ES-I3 (cell line): ENCODE data around the gene SDCCAG8.

Experiments used
- H3K36me3 ChIP-seq: 2 replicates; pipeline ENCODE4 v1.6.1; 2013; ENCODE audit warnings: mild to moderate bottlenecking, low read length, control low read depth, moderate library complexity; ENCODE audit not compliant: insufficient read depth
- H3K4me1 ChIP-seq: 2 replicates; pipeline ENCODE4 v1.6.1; 2013; ENCODE audit warnings: mild to moderate bottlenecking, control low read depth, low read length; ENCODE audit not compliant: insufficient read depth
- H3K9ac ChIP-seq: 2 replicates; pipeline ENCODE4 v1.6.1; 2013; ENCODE audit warnings: low read depth, mild to moderate bottlenecking, low read length, moderate library complexity
- H3K9me3 ChIP-seq: 2 replicates; pipeline ENCODE4 v1.6.1; 2013; ENCODE audit warnings: mild to moderate bottlenecking, low read length, moderate library complexity; ENCODE audit not compliant: control insufficient read depth, insufficient read depth

SDCCAG8 gene

GRCh38 chr1:243474136-243474881 is 218.5 kb downstream of the SDCCAG8 start:
- Histone ChIP-seq H3K4me1 (peaks cover 36% of the 10 kb centered on the region), H3K9ac (peak overlapping the region; percentile 16; the same call in 1 of the 2 replicates), H3K9me3 (no peaks in the 10 kb centered on the region), H3K36me3 (no peaks in the 10 kb centered on the region)

GRCh38 chr1:243474906-243475305 is 219.1 kb downstream of the SDCCAG8 start:
- no peaks in the 10 kb centered on the region for H3K36me3 ChIP-seq
- H3K9me3 ChIP-seq: no peaks in the 10 kb centered on the region
- H3K4me1 ChIP-seq: peaks cover 36% of the 10 kb centered on the region
- H3K9ac ChIP-seq: no peak overlapping the region; the same call in 1 of the 2 replicates

GRCh38 chr1:243475966-243476365 is 220.1 kb downstream of the SDCCAG8 start:
- H3K9me3 ChIP-seq: no peaks in the 10 kb centered on the region
- H3K36me3 ChIP-seq: no peaks in the 10 kb centered on the region
- peaks cover 28% of the 10 kb centered on the region for H3K4me1 ChIP-seq
- no peak overlapping the region for H3K9ac ChIP-seq

GRCh38 chr1:243477731-243478290 is 222.0 kb downstream of the SDCCAG8 start:
- Histone ChIP-seq H3K36me3 (no peaks in the 10 kb centered on the region), H3K9me3 (no peaks in the 10 kb centered on the region), H3K4me1 (peaks cover 37% of the 10 kb centered on the region), H3K9ac (no peak overlapping the region)

- Histone ChIP-seq H3K9ac (no peak overlapping the region), H3K4me1 (peaks cover 17% of the 10 kb centered on the region), H3K36me3 (no peaks in the 10 kb centered on the region), H3K9me3 (no peaks in the 10 kb centered on the region)
Measured at GRCh38 chr1:243481101-243481500, 225.3 kb downstream of the SDCCAG8 start.

GRCh38 chr1:243482141-243483022 is 226.5 kb downstream of the SDCCAG8 start:
- H3K36me3 ChIP-seq: no peaks in the 10 kb centered on the region
- H3K9ac ChIP-seq: peak overlapping the region; percentile 65
- H3K4me1 ChIP-seq: peaks cover 16% of the 10 kb centered on the region
- no peaks in the 10 kb centered on the region for H3K9me3 ChIP-seq

GRCh38 chr1:243483071-243483771 is 227.4 kb downstream of the SDCCAG8 start:
- peak overlapping the region; percentile 65 for H3K9ac ChIP-seq
- no peaks in the 10 kb centered on the region for H3K36me3 ChIP-seq
- H3K4me1 ChIP-seq: peaks cover 19% of the 10 kb centered on the region
- H3K9me3 ChIP-seq: no peaks in the 10 kb centered on the region

GRCh38 chr1:243483952-243484351 is 228.1 kb downstream of the SDCCAG8 start:
- no peaks in the 10 kb centered on the region; the same call in 1 of the 2 replicates for H3K36me3 ChIP-seq
- H3K9me3 ChIP-seq: no peaks in the 10 kb centered on the region
- peaks cover 26% of the 10 kb centered on the region for H3K4me1 ChIP-seq
- H3K9ac ChIP-seq: peak overlapping the region; percentile 65

GRCh38 chr1:243487036-243487648 is 231.3 kb downstream of the SDCCAG8 start:
- Histone ChIP-seq H3K9ac (peak overlapping the region; percentile 80; the same call in 1 of the 2 replicates), H3K36me3 (no peaks in the 10 kb centered on the region; the same call in 1 of the 2 replicates), H3K9me3 (no peaks in the 10 kb centered on the region), H3K4me1 (peaks cover 43% of the 10 kb centered on the region)

GRCh38 chr1:243487649-243488227 is 231.9 kb downstream of the SDCCAG8 start:
- H3K9me3 ChIP-seq: no peaks in the 10 kb centered on the region
- peaks cover 41% of the 10 kb centered on the region for H3K4me1 ChIP-seq
- peak overlapping the region; percentile 80; the same call in 1 of the 2 replicates for H3K9ac ChIP-seq
- no peaks in the 10 kb centered on the region; the same call in 1 of the 2 replicates for H3K36me3 ChIP-seq

- Histone ChIP-seq H3K9me3 (no peaks in the 10 kb centered on the region), H3K4me1 (peaks cover 41% of the 10 kb centered on the region), H3K9ac (peak overlapping the region; percentile 80; the same call in 1 of the 2 replicates), H3K36me3 (no peaks in the 10 kb centered on the region; the same call in 1 of the 2 replicates)
Measured at GRCh38 chr1:243488459-243489157, 232.8 kb downstream of the SDCCAG8 start.

GRCh38 chr1:243489158-243489527 is 233.3 kb downstream of the SDCCAG8 start:
- no peaks in the 10 kb centered on the region; the same call in 1 of the 2 replicates for H3K36me3 ChIP-seq
- H3K9ac ChIP-seq: peak overlapping the region; percentile 80; the same call in 1 of the 2 replicates
- H3K4me1 ChIP-seq: peaks cover 41% of the 10 kb centered on the region
- no peaks in the 10 kb centered on the region for H3K9me3 ChIP-seq
